ENCODE measurements around the gene ZNF267. TPM values are rescaled to one million over a fixed set of nuclear protein-coding genes. Genes with fewer than 3 reads are reported as not detected.
"Not testable (repeated sequence)": the region's sequence is repeated elsewhere in the genome, so short reads cannot be mapped to it uniquely, and the experiment has no call there.

Gene ZNF267
- total RNA-seq, 2 donors from 2014 or later, result 21.7 to 22.2 TPM

DNA sequence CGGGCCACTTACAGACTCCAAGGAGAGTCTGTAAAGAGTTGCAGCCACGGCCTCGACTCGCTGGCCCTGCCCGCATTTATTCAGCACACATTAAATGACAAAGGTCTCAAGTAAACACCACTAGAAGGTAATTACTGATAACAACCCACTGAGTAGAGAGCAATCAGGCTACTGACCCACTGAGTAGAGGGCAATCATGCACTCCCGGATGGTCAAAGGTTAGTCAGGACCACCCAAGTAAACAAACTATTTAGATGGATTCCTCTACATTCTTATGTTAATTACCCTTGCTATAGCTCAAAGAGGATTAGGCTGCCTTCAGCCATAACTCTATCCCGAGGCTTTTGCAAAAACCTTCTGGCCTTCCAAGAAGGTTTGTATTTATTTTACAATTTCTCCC, 30.7 kb upstream of the ZNF267 start:
- H3K4me1 Mint-ChIP-seq, result no peaks in the 10 kb centered on the region
- Histone ChIP-seq H3K27me3 (ENCODE audit: control insufficient read depth, insufficient read depth, low read length, poor library complexity, severe bottlenecking) (no peaks in the 10 kb centered on the region), H3K4me3 (ENCODE audit: low read length) (no peak overlapping the region), H3K36me3 (ENCODE audit: control insufficient read depth, insufficient read depth, low read length) (no peaks in the 10 kb centered on the region), H3K27ac (ENCODE audit: low read depth, low read length) (no peak overlapping the region), H3K4me1 (ENCODE audit: control insufficient read depth, insufficient read depth, low read length) (no peaks in the 10 kb centered on the region), H3K9me3 (ENCODE audit: control insufficient read depth, low read length) (peaks cover 84% of the 10 kb centered on the region), H3K9ac (ENCODE audit: extremely low read depth, low read length, poor library complexity, severe bottlenecking) (no peak overlapping the region)
- DNase-seq, result no peak
- H3K4me3 Mint-ChIP-seq, result no peak overlapping the region
- peaks cover 4% of the 10 kb centered on the region for H3K36me3 Mint-ChIP-seq (ENCODE audit: low read depth)
- H3K27me3 Mint-ChIP-seq (ENCODE audit: insufficient read depth), result no peaks in the 10 kb centered on the region
- peaks cover 92% of the 10 kb centered on the region for H3K9me3 Mint-ChIP-seq
- WGBS, 2 experiments (ENCODE audit: insufficient coverage in 1 of 2, insufficient read length in 1 of 2), result 25 to 57% methylated on average over 1 to 7 of the region's 7 CpGs
- no peak overlapping the region for H3K27ac Mint-ChIP-seq
- TF ChIP-seq, protein P1, sequence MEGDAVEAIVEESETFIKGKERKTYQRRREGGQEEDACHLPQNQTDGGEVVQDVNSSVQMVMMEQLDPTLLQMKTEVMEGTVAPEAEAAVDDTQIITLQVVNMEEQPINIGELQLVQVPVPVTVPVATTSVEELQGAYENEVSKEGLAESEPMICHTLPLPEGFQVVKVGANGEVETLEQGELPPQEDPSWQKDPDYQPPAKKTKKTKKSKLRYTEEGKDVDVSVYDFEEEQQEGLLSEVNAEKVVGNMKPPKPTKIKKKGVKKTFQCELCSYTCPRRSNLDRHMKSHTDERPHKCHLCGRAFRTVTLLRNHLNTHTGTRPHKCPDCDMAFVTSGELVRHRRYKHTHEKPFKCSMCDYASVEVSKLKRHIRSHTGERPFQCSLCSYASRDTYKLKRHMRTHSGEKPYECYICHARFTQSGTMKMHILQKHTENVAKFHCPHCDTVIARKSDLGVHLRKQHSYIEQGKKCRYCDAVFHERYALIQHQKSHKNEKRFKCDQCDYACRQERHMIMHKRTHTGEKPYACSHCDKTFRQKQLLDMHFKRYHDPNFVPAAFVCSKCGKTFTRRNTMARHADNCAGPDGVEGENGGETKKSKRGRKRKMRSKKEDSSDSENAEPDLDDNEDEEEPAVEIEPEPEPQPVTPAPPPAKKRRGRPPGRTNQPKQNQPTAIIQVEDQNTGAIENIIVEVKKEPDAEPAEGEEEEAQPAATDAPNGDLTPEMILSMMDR (conservative IDR thresholded peaks at IDR 0.05), result no peak

DNA sequence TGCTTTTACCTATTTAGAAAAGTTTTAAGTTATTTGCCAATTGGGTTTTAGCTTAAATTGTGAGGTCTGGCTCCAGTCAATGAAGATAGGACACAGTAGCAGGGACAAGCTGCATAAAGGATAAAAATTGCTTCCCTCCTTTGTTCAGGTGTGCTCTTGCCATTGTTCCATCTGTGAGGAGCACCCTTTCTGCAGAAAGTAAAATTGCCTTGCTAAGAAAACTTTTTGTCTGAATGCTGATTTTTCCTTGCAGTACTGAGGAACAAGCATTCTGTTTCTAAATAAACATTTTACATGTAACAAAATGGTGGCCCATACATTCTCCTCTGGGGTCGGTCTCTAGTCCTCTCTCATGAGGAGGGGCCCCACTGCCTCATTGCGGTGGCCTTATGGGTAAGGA, 25.0 kb upstream of the ZNF267 start:
- not testable (repeated sequence) for H3K27me3 Mint-ChIP-seq (ENCODE audit: insufficient read depth); H3K4me3 ChIP-seq (ENCODE audit: low read length); H3K27ac Mint-ChIP-seq; H3K4me1 ChIP-seq (ENCODE audit: control insufficient read depth, insufficient read depth, low read length); DNase-seq; H3K27me3 ChIP-seq (ENCODE audit: control insufficient read depth, insufficient read depth, low read length, poor library complexity, severe bottlenecking); H3K9ac ChIP-seq (ENCODE audit: extremely low read depth, low read length, poor library complexity, severe bottlenecking); H3K27ac ChIP-seq (ENCODE audit: low read depth, low read length); H3K4me1 Mint-ChIP-seq; H3K36me3 Mint-ChIP-seq (ENCODE audit: low read depth); H3K36me3 ChIP-seq (ENCODE audit: control insufficient read depth, insufficient read depth, low read length); H3K4me3 Mint-ChIP-seq
- H3K9me3 Mint-ChIP-seq, result peaks cover 82% of the 10 kb centered on the region
- WGBS, 2 experiments (ENCODE audit: insufficient coverage in 1 of 2, insufficient read length in 1 of 2), result 83% methylated on average over 2 of the region's 2 CpGs; no CpG with 5 or more reads in 1 of the 2 experiments
- peaks cover 66% of the 10 kb centered on the region for H3K9me3 ChIP-seq (ENCODE audit: control insufficient read depth, low read length)

DNA sequence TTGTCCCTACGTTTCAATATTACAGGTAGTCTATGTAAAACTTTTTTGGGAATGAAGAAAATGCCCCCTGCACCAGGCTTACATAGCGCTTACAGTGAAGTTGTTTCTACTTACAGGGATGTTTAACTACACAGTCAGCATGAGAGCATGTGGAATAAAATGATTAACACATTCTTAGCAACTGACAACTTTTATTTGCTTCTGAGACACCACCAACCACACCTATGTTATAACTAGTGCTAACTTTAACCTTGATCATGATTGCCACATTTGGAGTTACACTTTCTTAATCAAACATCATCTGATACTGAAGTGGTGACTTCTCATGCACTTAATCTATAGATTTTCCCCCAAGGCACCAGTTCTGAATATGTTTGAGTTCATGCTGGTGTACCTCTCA, 20.3 kb upstream of the ZNF267 start:
- H3K9me3 ChIP-seq (ENCODE audit: control insufficient read depth, low read length), result peaks cover 40% of the 10 kb centered on the region
- no peaks in the 10 kb centered on the region for H3K36me3 Mint-ChIP-seq (ENCODE audit: low read depth)
- WGBS, 2 experiments (ENCODE audit: insufficient coverage in 1 of 2, insufficient read length in 1 of 2), result 65% methylated on average over 2 of the region's 2 CpGs; no CpG with 5 or more reads in 1 of the 2 experiments
- no peaks in the 10 kb centered on the region for H3K4me1 ChIP-seq (ENCODE audit: control insufficient read depth, insufficient read depth, low read length)
- no peak overlapping the region for H3K27ac Mint-ChIP-seq
- H3K9ac ChIP-seq (ENCODE audit: extremely low read depth, low read length, poor library complexity, severe bottlenecking), result no peak overlapping the region
- DNase-seq, result no peak
- peaks cover 70% of the 10 kb centered on the region for H3K9me3 Mint-ChIP-seq
- H3K36me3 ChIP-seq (ENCODE audit: control insufficient read depth, insufficient read depth, low read length), result no peaks in the 10 kb centered on the region
- H3K27me3 ChIP-seq (ENCODE audit: control insufficient read depth, insufficient read depth, low read length, poor library complexity, severe bottlenecking), result no peaks in the 10 kb centered on the region
- no peak overlapping the region for H3K4me3 ChIP-seq (ENCODE audit: low read length)
- H3K27ac ChIP-seq (ENCODE audit: low read depth, low read length), result no peak overlapping the region
- no peaks in the 10 kb centered on the region for H3K27me3 Mint-ChIP-seq (ENCODE audit: insufficient read depth)
- TF ChIP-seq, protein P1 (conservative IDR thresholded peaks at IDR 0.05), result no peak
- H3K4me3 Mint-ChIP-seq, result no peak overlapping the region
- H3K4me1 Mint-ChIP-seq, result no peaks in the 10 kb centered on the region

DNA sequence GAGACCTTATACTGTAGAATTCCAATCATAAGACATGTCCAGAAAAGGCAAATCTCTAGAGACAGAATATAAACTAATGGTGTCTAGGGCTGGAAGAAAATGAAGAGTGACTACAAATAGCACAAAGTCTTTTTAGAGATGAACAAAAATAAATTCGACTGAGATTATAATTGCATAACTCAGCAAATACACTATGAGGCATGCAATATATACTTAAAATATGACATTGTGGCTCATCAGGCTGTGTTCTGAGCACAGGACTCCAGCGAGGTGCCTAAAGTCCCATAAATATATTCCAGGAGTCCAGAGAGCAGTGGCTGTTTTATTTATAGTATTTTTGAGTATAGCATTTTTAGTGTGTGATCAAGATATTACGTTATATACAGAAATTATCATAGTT, 13.1 kb upstream of the ZNF267 start:
- peaks cover 12% of the 10 kb centered on the region for H3K27me3 Mint-ChIP-seq (ENCODE audit: insufficient read depth)
- Histone ChIP-seq H3K36me3 (ENCODE audit: control insufficient read depth, insufficient read depth, low read length) (no peaks in the 10 kb centered on the region), H3K9me3 (ENCODE audit: control insufficient read depth, low read length) (no peaks in the 10 kb centered on the region), H3K4me1 (ENCODE audit: control insufficient read depth, insufficient read depth, low read length) (no peaks in the 10 kb centered on the region), H3K4me3 (ENCODE audit: low read length) (no peak overlapping the region), H3K27ac (ENCODE audit: low read depth, low read length) (no peak overlapping the region), H3K9ac (ENCODE audit: extremely low read depth, low read length, poor library complexity, severe bottlenecking) (no peak overlapping the region), H3K27me3 (ENCODE audit: control insufficient read depth, insufficient read depth, low read length, poor library complexity, severe bottlenecking) (peaks cover 4% of the 10 kb centered on the region)
- no peaks in the 10 kb centered on the region for H3K36me3 Mint-ChIP-seq (ENCODE audit: low read depth)
- TF ChIP-seq, protein P1 (conservative IDR thresholded peaks at IDR 0.05), result no peak
- no peaks in the 10 kb centered on the region for H3K4me1 Mint-ChIP-seq
- H3K27ac Mint-ChIP-seq, result no peak overlapping the region
- 63% methylated on average over 2 of the region's 3 CpGs; no CpG with 5 or more reads in 1 of the 2 experiments for WGBS, 2 experiments (ENCODE audit: insufficient coverage in 1 of 2, insufficient read length in 1 of 2)
- DNase-seq, result no peak
- peaks cover 17% of the 10 kb centered on the region for H3K9me3 Mint-ChIP-seq
- no peak overlapping the region for H3K4me3 Mint-ChIP-seq
